ENCODE results near the gene NF2. TPM values are rescaled to one million over a fixed set of nuclear protein-coding genes. Genes with fewer than 3 reads are reported as not detected.

NF2 gene
- total RNA-seq, 1 experiment from 2014 or later: 50.9 TPM

GRCh38 chr22:29689880-29690213 lies 86.4 kb downstream of the NF2 start:
- peak; percentile 87 for TF ChIP-seq CTCF (conservative IDR thresholded peaks at IDR 0.05)
- Mint-ChIP-seq H3K36me3 (ENCODE audit: insufficient read depth in 1 of 3, low read depth in 3 of 3) (peaks cover 6 to 17% (median 9%) of the 10 kb centered on the region in 3 experiments; a peak in 6 of 7 replicates), H3K27ac (peak overlapping the region in 1 of 3 experiments; percentile 30; a peak in 1 of 7 replicates), H3K4me3 (peak overlapping the region in 1 of 2 experiments; percentile 68; a peak in 3 of 5 replicates), H3K4me1 (peaks cover 52 to 71% of the 10 kb centered on the region in 2 experiments), H3K27me3 (ENCODE audit: low read depth) (0 out of 2 replicates have a peak, but pooled peaks cover under 1% of the 10 kb centered on the region), H3K9me3 (no peaks in the 10 kb centered on the region)
- H2AFZ ChIP-seq (ENCODE audit: low read length): no peak overlapping the region
- peak; percentile 85 for DNase-seq
- no peak overlapping the region for H3K4me2 ChIP-seq (ENCODE audit: insufficient read depth, insufficient read length, low read length)
- no peaks in the 10 kb centered on the region for H3K79me2 ChIP-seq (ENCODE audit: insufficient read depth, low read length)
- H3K56ac ChIP-seq (ENCODE audit: insufficient read length, low read depth, low read length): no peak overlapping the region
- H3K4me1 ChIP-seq (ENCODE audit: insufficient read depth, low read length): peaks cover 3% of the 10 kb centered on the region; the same call in 1 of the 2 replicates
- no peaks in the 10 kb centered on the region for H3K23me2 ChIP-seq (ENCODE audit: insufficient read length, low read depth, low read length, poor library complexity, severe bottlenecking)
- no peak overlapping the region for H3K4ac ChIP-seq (ENCODE audit: low read depth, low read length)
- H3K23ac ChIP-seq (ENCODE audit: insufficient read length, low read depth, low read length): no peak overlapping the region
- no peaks in the 10 kb centered on the region for H3K27me3 ChIP-seq (ENCODE audit: insufficient read depth, low read length)
- no CpG with 5 or more reads among the region's 8 CpGs for WGBS (ENCODE audit: extremely low coverage, insufficient read length, low lambda C conversion rate)
- H4K5ac ChIP-seq (ENCODE audit: insufficient read length, low read depth, low read length): no peak overlapping the region
- no peak overlapping the region for H3K18ac ChIP-seq (ENCODE audit: insufficient read length, low read depth, low read length)
- no peak overlapping the region for H3K14ac ChIP-seq (ENCODE audit: insufficient read depth, low read length)
- no peak overlapping the region for H4K91ac ChIP-seq (ENCODE audit: insufficient read length, low read depth, low read length)
- no peaks in the 10 kb centered on the region for H4K20me1 ChIP-seq (ENCODE audit: control insufficient read depth, insufficient read depth, insufficient read length)
- H2AK5ac ChIP-seq (ENCODE audit: insufficient read length, low read length): no peak overlapping the region
- H2BK5ac ChIP-seq (ENCODE audit: insufficient read length, low read length): no peak overlapping the region
- H3K9ac ChIP-seq (ENCODE audit: extremely low read depth, insufficient read length, low read length): no peak overlapping the region
- no peak overlapping the region for H2BK120ac ChIP-seq (ENCODE audit: low read depth, low read length, poor library complexity, severe bottlenecking)
- no peak overlapping the region for H2BK20ac ChIP-seq (ENCODE audit: low read depth, low read length, poor library complexity, severe bottlenecking)
- no peaks in the 10 kb centered on the region for H3K79me1 ChIP-seq (ENCODE audit: insufficient read depth, low read depth, low read length, poor library complexity, severe bottlenecking)
- no peak overlapping the region for H2BK15ac ChIP-seq (ENCODE audit: low read depth, low read length)
- no peak overlapping the region for H3T11ph ChIP-seq (ENCODE audit: low read length)
- H4K8ac ChIP-seq (replicated peaks; ENCODE audit: insufficient read length, low read depth, low read length): no peak overlapping the region
- H3K9me3 ChIP-seq (ENCODE audit: control insufficient read depth, low read depth, low read length): no peaks in the 10 kb centered on the region
- no peak overlapping the region for H2BK12ac ChIP-seq (ENCODE audit: insufficient read length, low read depth, low read length)
- no peak overlapping the region for H3K27ac ChIP-seq (ENCODE audit: insufficient read length, low read depth, low read length)

All from H9 (cell line).